GM12878 (cell line): ENCODE data around the gene TAPT1. TPM values are rescaled to one million over a fixed set of nuclear protein-coding genes. Genes with fewer than 3 reads are reported as not detected.

ENCODE experiments used
- GATAD2B ChIP-seq: fragments of 450-650 bp; conservative IDR thresholded peaks from 2 replicates; pipeline ENCODE4 v1.6.1; 2017; ENCODE audit warnings: low read depth, mild to moderate bottlenecking, moderate library complexity
- LARP7 ChIP-seq: fragments of 450-650 bp; IDR thresholded peaks from 2 replicates; pipeline ENCODE4 v1.6.1; 2017; ENCODE audit warnings: mild to moderate bottlenecking
- SMARCA5 ChIP-seq: fragments of 450-650 bp; IDR thresholded peaks from 2 replicates; pipeline ENCODE4 v1.6.1; 2017; ENCODE audit warnings: mild to moderate bottlenecking
- TCF7 ChIP-seq: IDR thresholded peaks from 2 replicates; pipeline ENCODE4 v1.6.1; 2014; ENCODE audit warnings: antibody characterized with exemption, borderline replicate concordance
- ZNF592 ChIP-seq: fragments of 450-650 bp; IDR thresholded peaks from 2 replicates; pipeline ENCODE4 v1.6.1; 2017; ENCODE audit warnings: mild to moderate bottlenecking, moderate library complexity
- polyA plus RNA-seq, 11 experiments: library from polyadenylated mRNA; depleted of rRNA in 4 of 11; unstranded in 6 of 11; stranded (reverse) in 5 of 11; fragments of >200 nt; fragmentation: Nextera tagmentation in 4 of 11; fragmentation: Illumina TruSeq in 1 of 11; extraction: Ambion mirVana in 4 of 11; extraction: Trizol in 1 of 11; gene quantifications; 1 replicate in 1 of 11; 2 replicates in 10 of 11; pipeline versions ENCODE4 v1.2.1 to v1.2.3, GENCODE V29; 2011 to 2016; ENCODE audit warnings: inconsistent platforms in 2 of 11, missing spikeins in 2 of 11, low read depth in 1 of 11
- total RNA-seq, 4 experiments: library from RNA; depleted of rRNA in 3 of 4; stranded (reverse); fragments of >200 nt in 3 of 4; fragmentation: Illumina TruSeq in 1 of 4; extraction: Trizol in 1 of 4; gene quantifications; 2 replicates each; pipeline versions ENCODE4 v1.2.1 to v1.2.3, GENCODE V29; 2013 to 2021
- TF ChIP-seq, protein P1 (sequence below): fragments of 450-650 bp; IDR thresholded peaks from 2 replicates; pipeline ENCODE4 v1.6.1; 2017; ENCODE audit warnings: mild to moderate bottlenecking, moderate library complexity

TAPT1 gene
- total and polyA plus RNA-seq, 10 of the 15 experiments (the other 5 are each of a cell fraction or from before 2014, with no cell fraction given) = 0.91 to 23.3 (median 9.5) TPM

GRCh38 chr4:16226816-16227461 lies 668 bp upstream of the TAPT1 start (continued):
- TF ChIP-seq ZNF592 = no peak
- TF ChIP-seq TCF7 = no peak
- TF ChIP-seq, protein P1, sequence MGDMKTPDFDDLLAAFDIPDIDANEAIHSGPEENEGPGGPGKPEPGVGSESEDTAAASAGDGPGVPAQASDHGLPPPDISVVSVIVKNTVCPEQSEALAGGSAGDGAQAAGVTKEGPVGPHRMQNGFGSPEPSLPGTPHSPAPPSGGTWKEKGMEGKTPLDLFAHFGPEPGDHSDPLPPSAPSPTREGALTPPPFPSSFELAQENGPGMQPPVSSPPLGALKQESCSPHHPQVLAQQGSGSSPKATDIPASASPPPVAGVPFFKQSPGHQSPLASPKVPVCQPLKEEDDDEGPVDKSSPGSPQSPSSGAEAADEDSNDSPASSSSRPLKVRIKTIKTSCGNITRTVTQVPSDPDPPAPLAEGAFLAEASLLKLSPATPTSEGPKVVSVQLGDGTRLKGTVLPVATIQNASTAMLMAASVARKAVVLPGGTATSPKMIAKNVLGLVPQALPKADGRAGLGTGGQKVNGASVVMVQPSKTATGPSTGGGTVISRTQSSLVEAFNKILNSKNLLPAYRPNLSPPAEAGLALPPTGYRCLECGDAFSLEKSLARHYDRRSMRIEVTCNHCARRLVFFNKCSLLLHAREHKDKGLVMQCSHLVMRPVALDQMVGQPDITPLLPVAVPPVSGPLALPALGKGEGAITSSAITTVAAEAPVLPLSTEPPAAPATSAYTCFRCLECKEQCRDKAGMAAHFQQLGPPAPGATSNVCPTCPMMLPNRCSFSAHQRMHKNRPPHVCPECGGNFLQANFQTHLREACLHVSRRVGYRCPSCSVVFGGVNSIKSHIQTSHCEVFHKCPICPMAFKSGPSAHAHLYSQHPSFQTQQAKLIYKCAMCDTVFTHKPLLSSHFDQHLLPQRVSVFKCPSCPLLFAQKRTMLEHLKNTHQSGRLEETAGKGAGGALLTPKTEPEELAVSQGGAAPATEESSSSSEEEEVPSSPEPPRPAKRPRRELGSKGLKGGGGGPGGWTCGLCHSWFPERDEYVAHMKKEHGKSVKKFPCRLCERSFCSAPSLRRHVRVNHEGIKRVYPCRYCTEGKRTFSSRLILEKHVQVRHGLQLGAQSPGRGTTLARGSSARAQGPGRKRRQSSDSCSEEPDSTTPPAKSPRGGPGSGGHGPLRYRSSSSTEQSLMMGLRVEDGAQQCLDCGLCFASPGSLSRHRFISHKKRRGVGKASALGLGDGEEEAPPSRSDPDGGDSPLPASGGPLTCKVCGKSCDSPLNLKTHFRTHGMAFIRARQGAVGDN = 0 out of 2 replicates have a peak, but pooled peaks have one; percentile 18
- TF ChIP-seq SMARCA5 = no peak
- TF ChIP-seq LARP7 = peak; percentile 72; the same call in 1 of the 2 replicates
- peak; percentile 20 for TF ChIP-seq GATAD2B
